GM19438 (cell line): Measurements from ENCODE around the gene ZNF644.

ENCODE experiments used
- ATAC-seq: cut with Tn5 transposase; IDR thresholded peaks from one replicate; pipeline ENCODE4 v1.9.1; 2021; ENCODE audit warnings: low read depth; ENCODE audit not compliant: unreplicated experiment

ZNF644 gene

DNA sequence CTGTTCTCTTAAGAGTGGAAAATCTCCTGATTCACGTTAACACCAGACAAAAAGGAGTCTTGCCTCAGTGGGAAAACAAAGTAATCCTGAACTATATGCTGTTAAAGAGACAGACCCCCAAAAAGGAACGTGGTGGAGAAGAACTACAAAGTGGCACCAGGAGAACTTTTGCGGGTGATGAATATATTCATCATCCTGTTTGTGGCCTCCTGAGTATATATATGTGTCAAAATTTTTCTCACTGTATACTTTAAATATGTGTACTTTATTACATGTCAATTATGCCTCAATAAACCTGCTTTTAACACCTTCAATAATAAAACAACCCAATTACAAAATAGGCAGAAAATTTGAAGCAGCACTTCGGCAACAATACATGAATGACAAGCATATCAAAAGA, 31.1 kb downstream of the ZNF644 start:
- ATAC-seq, result no peak

DNA sequence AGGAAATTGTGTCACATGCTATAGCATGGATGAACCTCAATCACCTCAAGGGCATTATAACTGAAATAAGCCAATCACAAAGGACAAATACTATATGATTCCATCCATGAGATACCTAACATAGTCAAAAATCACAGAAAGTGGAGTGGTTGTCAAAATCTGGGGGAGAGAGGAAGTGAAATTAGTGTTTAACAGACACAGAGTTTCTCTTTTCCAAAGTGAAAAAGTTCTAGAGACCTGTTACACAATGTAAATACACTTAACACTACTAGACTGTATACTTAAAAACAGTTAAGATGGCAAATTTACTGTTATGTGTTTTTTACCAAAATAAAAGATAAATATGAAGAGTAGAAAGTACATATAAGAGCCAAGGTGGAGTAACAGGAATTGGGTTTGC, 31.8 kb downstream of the ZNF644 start:
- ATAC-seq, result no peak

DNA sequence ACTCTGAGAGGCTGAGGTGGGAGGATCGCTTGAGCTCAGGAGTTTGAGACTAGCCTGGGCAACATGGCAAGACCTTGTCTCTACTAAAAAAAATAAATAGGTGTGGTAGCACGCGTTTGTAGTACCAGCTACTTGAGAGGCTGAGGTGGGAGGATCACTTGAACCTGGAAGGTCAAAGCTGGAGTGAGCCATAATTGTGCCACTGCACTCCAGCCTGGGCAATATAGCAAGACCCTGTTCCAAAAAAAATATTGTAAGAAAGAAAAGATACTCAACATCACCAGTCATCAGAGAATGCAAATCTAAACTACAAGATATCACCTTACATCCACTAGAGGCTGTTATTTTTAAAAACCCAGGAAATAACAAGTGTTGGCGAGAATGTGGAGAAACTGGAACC, 32.5 kb downstream of the ZNF644 start:
- ATAC-seq, result no peak

DNA sequence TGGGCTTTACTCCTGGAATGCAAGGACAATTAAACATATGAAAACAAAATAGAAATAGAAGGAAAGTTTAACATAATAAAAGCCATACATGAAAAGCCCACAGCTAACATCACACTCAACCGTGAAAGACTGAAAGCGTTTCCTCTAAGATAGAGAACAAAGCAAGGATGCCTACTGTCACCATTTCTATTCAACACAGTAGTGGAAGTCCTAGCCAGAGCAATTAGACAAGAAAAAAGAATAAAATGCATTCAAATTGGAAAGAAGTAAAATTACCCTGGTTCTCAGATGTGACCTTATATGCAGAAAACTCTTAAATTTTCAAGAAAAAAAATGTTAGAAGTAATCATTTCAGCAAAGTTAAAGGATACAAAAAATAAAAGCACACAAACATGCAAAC, 34.0 kb downstream of the ZNF644 start:
- no peak for ATAC-seq

DNA sequence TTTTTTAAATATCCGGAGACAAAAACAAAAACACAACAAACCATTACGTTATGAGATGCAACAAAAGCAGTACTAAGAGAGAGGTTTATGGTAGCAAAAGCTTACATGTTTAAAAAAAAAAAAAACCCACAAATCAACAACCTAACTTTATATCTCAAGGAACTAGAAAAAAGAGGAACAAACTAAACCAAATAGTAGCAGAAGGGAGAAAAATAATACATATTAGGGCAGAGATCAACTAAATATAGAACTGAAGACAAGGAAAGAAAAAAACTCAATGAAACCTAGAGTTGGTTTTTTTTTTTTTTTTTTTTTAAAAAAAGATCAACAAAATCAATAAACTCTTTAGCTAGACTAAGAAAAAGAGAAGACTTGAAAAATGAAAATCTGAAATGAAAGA, 34.9 kb downstream of the ZNF644 start:
- ATAC-seq, result no peak

DNA sequence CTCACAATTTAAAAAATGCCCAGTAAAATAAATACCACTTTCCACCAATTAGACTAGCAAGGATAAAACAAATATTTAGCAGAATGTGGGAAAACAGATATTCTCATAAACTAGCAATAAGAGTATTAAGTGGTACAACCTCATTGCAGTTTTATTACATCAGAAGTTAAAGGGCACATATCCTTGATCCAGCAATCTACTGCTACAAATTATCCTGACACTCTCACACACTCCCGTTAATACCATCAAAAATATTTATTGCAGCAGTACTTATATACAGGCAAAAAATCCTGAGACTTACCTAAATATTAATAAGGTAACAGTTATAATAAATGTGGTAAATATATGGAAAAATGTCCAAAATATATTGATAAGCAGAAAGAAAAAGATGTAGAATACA, 44.3 kb downstream of the ZNF644 start:
- ATAC-seq, result no peak

DNA sequence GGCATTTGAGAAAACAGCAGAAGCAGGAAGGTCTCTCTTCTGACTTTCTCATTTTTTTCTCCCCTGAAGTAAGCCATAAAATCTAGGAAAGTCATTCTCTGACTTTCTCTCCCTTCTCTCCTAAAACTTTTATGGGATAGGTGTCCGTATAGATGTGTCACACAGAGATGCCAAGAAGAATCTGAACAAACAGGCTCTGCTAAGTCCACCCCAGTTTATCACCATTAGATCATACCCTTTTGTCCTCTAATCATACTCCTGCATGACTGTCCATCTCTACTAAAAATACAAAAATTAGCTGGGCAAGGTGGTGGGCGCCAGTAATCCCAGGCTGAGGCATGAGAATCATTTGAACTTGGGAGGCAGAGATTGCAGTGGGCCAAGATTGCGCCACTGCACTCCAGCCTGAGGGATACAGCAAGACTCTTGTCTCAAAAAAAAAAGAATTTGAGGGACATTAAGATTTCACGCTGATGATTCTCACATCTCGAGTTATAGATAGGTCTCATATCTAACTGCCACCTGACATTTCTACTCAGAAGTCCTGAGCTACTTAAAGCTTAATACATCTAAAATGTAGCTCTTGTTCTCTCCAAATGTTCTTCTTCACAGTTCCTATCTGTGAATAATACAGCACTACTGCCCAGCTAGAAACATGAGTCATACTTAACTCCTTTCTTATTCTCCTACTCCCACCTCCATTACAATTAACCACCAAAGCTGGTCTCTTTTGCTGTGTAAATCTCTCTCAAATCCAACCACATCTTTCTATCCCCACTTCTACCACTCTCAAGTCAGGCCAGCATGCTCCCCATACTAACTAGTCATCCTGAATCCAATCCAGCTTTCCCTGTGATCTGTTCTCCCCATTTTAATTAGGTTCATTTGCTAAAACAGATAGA, 47.7 kb downstream of the ZNF644 start:
- no peak for ATAC-seq

DNA sequence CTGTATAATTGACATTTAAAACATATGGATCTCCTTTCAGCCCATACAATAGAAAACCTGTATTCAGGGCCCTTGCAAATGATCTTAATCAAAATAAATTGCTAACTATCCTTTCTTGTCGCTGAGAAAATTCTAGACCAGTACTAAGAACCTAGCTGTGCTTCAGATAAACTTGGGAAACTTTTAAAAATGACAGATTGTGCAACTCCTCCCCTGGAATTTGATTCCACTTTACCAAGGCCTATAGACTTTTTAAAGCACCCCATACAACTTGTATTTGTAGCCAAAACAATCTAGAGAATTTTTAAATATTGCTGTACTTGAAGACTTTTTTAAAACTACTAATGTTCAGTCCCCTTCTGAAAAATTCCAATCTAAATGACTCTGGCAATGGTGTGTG, 51.6 kb downstream of the ZNF644 start:
- ATAC-seq, result no peak

DNA sequence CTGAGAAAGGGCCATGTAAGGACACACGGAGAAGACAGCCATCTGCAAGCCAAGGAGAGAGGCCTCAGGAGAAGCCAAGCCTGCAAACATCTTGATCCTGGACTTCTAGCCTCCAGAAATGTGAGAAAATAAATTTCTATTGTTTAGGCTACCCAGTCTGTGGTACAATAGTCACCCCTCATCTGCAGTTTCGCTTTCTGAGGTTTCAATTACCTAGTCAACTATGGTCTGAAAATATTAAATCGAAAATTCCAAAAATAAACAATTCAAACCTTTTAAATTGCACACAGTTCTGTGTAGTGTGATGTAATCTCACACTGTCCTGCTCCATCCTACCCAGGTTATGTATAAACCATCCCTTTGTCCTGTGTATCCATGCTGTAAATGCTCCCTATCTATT, 52.6 kb downstream of the ZNF644 start:
- no peak for ATAC-seq

DNA sequence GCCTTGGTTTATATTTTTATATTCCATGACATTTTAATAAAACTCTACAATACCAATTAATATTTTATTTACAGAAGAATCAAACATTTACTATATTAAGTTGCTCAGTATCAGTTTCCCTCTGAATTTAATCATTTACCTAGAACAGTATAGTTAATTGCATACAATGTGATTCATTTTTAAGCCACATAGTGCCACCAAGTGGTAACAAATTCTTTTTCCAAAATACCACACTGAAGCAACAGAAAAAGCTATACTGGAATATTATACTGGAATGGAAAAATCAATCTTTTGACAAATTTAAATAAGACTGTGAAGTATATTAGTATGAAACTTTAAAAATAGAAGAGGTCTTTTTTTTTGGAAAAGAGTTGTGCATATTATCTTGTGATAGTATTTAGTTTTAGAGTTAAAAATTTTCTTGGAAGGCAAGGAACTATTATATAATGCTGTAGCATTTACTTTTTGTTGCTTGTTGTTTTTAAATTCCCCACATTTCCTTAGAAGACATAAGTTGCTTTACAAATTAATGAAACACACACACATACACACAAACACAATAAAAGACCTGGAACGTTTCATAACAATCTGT, 57.3 kb downstream of the ZNF644 start:
- no peak for ATAC-seq

DNA sequence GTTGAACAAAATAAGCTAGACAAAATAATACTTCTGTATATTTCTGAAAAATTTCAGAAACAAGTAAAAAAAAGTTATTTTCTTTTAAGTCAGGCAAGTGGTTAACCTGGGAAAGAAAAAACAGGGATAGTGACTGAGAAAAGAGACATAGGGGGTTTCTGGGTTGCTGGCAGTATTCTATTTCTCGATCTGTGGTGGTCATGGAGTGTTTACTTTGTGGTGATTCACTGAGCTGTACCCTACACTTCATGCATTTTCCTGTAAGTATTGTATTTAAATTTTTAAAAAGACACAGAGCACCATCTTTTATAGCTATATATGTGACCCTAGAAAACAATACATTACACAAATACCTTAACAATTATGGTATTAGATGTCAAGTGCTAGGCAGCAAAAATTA, 58.2 kb downstream of the ZNF644 start:
- no peak for ATAC-seq

DNA sequence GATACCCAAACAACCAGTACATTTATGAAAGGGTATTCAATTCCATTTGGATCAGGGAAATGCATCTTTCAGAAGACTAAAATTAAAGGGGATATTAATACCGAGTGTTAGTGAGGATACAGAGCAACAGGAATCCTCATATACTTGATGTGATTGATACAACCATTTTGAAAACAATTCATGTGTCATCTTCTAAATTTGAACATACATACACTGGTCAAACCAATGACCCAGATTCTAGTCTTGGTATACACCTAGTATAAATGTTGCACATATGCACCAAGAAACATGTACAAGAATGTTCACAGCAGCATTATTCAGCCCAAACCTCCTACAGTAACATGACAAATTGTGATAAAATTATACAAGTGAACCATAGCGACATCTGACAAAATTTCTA, 58.6 kb downstream of the ZNF644 start:
- no peak for ATAC-seq

DNA sequence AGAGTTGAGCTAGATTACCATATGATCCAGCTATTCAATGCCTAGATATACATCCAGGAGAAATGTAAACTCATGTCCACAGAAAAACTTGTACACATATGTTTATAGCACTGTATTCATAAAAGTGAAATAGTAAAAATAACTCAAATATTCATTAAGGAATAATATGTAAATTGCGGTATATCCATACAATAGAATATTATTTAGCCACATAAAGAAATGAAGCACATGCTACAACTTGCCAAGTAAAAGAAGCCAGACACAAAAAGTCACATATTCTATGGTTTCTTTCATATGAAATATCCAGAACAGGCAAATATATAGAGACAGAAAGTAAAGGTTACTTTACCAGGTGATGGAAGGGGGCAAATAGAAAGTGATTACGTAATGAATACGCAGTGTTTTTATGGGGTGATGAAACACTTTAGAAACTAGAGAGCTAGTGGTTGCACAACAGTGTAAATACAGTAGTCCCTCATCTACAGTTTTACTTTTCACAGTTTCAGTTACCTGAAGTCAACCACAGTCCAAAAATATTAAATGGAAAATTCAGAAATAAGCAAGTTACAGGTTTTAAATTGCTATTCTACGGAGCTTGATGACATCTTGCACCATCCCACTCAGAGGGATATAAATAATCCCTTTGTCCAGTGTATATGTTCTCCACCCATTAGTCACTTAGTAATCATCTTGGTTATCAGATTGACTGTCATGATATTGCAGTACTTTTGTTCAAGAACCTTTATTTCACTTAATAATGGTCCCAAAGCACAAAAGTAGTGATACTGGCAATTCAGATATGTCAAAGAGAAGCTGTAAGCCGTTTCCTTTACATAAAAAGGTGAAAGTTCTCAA, 62.3 kb downstream of the ZNF644 start:
- peak; percentile 49 for ATAC-seq

DNA sequence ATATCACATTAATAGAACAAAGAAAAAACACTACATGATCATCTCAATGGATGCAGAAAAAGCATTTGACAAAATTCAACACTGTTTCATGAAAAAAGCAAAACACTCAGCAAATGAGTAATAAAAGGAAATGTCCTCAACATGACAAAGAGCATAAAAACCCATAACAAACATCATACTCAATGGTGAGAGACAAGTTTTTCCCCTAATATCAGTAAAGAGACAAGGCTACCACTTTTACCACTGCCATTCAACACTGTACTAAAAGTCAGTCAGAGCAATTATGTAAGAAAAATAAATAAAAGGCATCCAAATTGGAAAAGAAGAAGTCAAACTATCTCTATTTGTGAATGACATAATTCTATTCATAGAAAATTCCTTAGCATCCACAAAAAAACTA, 64.3 kb downstream of the ZNF644 start:
- no peak for ATAC-seq

DNA sequence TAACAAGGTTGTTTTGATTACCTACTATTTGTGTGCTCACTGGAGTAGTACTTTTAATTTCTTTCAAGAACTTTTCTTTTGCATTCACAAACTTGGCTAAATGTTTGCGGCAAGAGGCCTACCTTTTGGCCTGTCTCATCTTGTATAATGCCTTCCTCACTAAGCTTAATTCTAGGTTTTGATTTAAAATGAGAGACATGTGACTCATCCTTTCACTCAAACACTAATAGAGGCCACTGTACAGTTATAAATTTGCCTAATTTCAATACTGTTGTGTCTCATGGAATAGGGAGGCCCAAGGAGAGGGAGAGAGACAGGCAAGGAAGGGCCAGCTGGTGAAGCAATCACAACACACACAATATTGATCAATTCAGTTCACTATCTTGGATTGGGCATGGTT, 66.1 kb downstream of the ZNF644 start:
- ATAC-seq, result no peak

DNA sequence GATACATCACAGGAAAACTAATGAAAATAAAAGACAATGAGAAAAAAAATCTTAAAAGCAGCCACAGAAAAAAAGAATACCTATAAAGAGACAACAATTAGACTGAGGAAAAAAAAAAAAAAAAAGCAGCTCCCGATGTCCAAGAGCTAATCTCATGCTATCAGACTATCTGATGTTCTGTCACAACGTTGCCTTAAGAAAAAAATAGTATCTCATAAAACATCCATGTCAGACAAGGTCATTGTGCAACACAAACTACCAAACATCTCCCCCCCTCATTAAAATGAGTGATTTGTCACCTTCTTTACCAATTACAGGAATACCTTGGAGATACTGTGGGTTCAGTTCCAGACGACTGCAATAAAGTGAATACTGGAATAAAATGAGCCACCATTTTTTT, 68.9 kb downstream of the ZNF644 start:
- no peak for ATAC-seq

DNA sequence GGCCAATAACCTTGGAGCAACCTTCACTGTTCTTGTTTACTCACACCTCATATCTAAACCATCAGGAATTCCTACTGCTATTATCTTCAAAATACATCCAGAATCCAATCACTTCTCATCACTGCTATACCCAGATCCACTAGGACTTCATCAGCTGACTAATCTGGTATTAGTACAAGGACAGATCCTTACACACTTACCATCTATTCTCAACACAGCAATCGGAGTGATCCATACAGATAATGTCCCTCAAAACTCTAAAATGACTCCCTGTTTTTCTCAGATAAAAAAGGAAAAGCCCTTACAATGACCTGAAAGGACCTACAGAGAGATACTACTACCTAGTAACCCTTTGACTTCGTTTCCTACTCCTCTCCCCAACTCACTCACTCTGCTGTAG, 70.8 kb downstream of the ZNF644 start:
- ATAC-seq, result no peak

DNA sequence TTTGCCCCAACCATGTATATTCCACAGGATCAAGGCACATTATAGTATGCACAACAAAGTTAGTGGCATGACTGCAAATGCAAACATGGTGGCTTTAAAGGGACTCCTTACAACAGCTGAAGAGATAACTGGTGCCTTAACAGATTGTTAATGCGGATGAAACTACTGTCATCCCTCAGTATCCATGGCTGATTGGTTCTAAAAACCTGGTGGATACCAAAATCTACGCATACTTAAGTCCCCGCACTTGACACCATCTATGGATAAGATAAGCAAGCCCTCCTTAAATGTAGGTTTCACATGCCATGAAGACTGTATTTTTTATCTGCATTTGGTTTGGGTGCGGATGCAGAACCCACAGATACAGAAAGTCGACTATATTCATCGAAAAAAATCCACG, 73.5 kb downstream of the ZNF644 start:
- no peak for ATAC-seq

DNA sequence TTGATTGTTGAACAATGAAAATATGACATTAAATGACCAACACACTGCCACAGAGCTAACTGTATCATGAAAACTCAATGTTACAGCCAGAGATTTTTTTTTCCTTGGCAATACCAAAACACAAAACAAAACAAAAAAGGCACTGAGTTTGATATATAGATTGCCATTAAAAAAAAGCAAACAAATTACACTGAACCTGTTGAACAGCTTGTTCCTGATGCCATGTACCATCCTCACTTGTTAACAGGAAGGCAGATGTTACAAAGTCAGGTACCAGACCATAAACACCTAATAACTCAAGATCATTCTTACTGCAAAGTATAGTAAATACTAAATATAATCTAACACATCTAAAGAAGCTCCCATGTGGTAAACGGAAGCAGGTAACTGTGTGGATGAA, 75.2 kb downstream of the ZNF644 start:
- no peak for ATAC-seq

DNA sequence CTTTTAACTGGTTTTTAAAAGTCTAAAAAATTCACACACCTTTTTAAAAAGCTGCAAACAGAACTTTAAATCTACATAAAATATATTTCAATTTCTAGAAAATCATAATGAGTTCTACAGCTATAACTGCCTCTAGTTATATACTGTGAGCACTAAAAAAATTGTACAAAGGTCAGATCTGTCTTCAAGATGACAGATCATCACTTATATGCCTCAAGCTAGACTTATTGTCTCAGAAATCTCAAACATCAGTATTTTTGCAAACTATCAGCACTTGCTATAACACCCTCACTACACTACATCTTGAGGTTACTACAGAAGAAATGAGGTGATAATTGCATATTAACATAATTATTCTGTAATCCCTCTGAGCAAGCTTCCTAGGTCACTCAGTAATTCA, 76.5 kb downstream of the ZNF644 start:
- ATAC-seq, result no peak

DNA sequence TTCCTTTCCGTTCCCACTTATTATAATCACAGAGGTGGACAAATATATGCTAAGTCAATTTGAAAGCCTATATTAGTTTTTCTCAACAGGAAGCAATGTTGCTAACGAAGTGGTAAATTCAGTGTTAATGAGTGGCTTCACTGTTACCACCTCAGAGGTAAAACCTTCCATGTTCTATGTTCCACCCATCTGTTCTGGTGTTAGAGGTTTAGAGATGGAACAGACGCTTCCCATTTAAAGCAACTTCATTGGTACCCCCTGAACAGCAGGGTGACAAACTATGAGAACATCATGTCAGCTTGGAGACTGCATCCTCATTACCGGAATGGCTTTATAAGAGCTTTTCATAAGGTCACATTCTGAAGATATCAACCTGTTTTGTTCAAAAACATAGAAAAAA, 77.9 kb downstream of the ZNF644 start:
- no peak for ATAC-seq
